Suprapubic skin (tissue), 4 donors: Measurements from ENCODE around the gene SEPTIN7. TPM values are rescaled to one million over a fixed set of nuclear protein-coding genes. Genes with fewer than 3 reads are reported as not detected.

ENCODE experiments used
- DNase-seq, 2 donors: peaks; one replicate each; pipeline ENCODE4 v3.0.0-alpha.2; 2019; ENCODE audit warnings: low spot score in 2 of 2
- H3K27ac ChIP-seq: fragments of 200-600 bp; sonication (generic); one replicate; pipeline ENCODE4 v1.5.1; 2019
- H3K27me3 ChIP-seq: fragments of 200-600 bp; sonication (generic); one replicate; pipeline ENCODE4 v1.5.1; 2019
- H3K36me3 ChIP-seq: fragments of 200-600 bp; sonication (generic); one replicate; pipeline ENCODE4 v1.5.1; 2019
- H3K4me1 ChIP-seq: fragments of 200-600 bp; sonication (generic); one replicate; pipeline ENCODE4 v1.5.1; 2019
- H3K4me3 ChIP-seq: fragments of 200-600 bp; sonication (generic); one replicate; pipeline ENCODE4 v1.5.1; 2019; ENCODE audit warnings: mild to moderate bottlenecking
- H3K9me3 ChIP-seq: fragments of 200-600 bp; sonication (generic); one replicate; pipeline ENCODE4 v1.5.1; 2019
- EP300 ChIP-seq: sonication (generic); formaldehyde crosslinking; IDR thresholded peaks from one replicate; pipeline ENCODE4 v1.6.1; 2017; ENCODE audit warnings: antibody characterized with exemption
- POLR2A ChIP-seq, 2 donors: fragments of 450-650 bp; IDR thresholded peaks; one replicate each; pipeline ENCODE4 v1.6.1; 2017; ENCODE audit warnings: antibody characterized with exemption in 2 of 2, mild to moderate bottlenecking in 2 of 2, moderate library complexity in 2 of 2
- POLR2AphosphoS5 ChIP-seq, 3 donors: sonication (generic); formaldehyde crosslinking; IDR thresholded peaks; one replicate each; pipeline ENCODE4 v1.6.1; 2017; ENCODE audit warnings: antibody characterized with exemption in 3 of 3
- WGBS: methylation state at CpG from one replicate; pipeline ENCODE4 v1.1.5; 2018; 5-methylcytosine and 5-hydroxymethylcytosine counted together
- total RNA-seq, 4 donors: library from RNA; depleted of rRNA; stranded (reverse); fragments of >200 nt; gene quantifications; one replicate each; pipeline ENCODE4 v1.1.0, GENCODE V29; 2016
- TF ChIP-seq, protein P1 (sequence below), 2 donors: fragments of 200-600 bp in 1 of 2; fragments of 450-650 bp in 1 of 2; sonication (generic) in 1 of 2; IDR thresholded peaks; one replicate each; pipeline ENCODE4 v1.5.1; 2016 to 2019; ENCODE audit warnings: antibody characterized with exemption in 2 of 2, mild to moderate bottlenecking in 1 of 2, moderate library complexity in 1 of 2

The SEPTIN7 gene
- total RNA-seq, 4 donors from 2014 or later = 110 to 140 (median 127) TPM

DNA sequence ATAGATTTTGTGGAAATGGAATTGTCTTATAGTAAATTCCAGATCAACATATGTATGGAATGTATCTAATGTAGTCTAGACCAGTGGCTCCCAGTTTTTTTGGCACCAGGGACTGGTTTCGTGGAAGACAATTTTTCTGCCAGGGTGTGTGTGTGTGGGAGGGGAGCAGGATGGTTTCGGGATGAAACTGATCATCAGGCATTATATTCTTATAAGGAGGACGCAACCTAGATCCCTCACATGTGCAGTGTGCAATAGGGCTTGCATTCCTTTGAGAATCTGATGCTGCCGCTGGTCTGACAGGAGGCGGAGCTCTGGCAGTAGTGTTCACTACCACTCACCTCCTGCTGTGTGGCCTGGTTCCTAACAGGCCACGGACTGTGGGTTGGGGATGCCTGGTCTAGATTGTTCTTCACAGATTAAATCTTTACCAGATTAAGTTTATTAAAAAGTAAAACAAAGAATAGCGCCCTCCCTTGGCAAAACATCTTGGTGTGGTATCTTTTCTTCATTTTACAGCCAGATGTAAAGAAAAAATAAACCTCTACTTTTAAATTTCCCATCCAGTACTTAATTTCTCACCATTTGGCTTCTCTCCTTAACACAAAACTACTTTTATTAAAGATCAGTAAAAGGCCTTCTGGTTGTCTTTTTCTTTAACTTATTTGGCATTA lies 48.4 kb downstream of the SEPTIN7 start:
- TF ChIP-seq POLR2AphosphoS5 (IDR thresholded peaks at IDR 0.05) (no peak), POLR2A (IDR thresholded peaks at IDR 0.05) (no peak), EP300 (no peak)
- TF ChIP-seq, protein P1, sequence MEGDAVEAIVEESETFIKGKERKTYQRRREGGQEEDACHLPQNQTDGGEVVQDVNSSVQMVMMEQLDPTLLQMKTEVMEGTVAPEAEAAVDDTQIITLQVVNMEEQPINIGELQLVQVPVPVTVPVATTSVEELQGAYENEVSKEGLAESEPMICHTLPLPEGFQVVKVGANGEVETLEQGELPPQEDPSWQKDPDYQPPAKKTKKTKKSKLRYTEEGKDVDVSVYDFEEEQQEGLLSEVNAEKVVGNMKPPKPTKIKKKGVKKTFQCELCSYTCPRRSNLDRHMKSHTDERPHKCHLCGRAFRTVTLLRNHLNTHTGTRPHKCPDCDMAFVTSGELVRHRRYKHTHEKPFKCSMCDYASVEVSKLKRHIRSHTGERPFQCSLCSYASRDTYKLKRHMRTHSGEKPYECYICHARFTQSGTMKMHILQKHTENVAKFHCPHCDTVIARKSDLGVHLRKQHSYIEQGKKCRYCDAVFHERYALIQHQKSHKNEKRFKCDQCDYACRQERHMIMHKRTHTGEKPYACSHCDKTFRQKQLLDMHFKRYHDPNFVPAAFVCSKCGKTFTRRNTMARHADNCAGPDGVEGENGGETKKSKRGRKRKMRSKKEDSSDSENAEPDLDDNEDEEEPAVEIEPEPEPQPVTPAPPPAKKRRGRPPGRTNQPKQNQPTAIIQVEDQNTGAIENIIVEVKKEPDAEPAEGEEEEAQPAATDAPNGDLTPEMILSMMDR (IDR thresholded peaks at IDR 0.05) = no peak
- Histone ChIP-seq H3K27ac (no peak overlapping the region), H3K36me3 (peaks cover 18% of the 10 kb centered on the region), H3K4me3 (no peak overlapping the region), H3K4me1 (peaks cover 9% of the 10 kb centered on the region), H3K9me3 (no peaks in the 10 kb centered on the region), H3K27me3 (no peaks in the 10 kb centered on the region)
- WGBS = 55% methylated on average over 7 of the region's 7 CpGs
- DNase-seq = no peak

DNA sequence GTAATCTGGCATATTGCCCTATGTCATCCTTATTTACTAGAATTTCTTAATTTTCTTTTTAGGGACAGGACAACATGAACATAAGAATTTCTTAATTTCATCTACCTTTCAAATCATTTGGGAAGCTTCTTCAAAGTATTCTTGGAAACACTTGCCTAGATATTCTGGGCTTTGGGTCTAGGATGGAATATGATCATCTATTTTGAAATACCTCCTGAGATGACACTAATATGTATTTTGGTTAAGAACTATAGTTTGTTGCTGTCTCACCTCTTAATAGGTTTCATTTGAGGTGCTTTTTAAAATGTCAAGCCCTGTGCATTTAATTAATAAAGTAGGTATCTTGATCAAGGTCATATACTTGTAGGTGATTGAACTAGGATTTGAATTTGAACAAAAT lies 49.1 kb downstream of the SEPTIN7 start:
- no peak for DNase-seq
- Histone ChIP-seq H3K4me1 (peaks cover 9% of the 10 kb centered on the region), H3K27me3 (no peaks in the 10 kb centered on the region), H3K9me3 (no peaks in the 10 kb centered on the region), H3K4me3 (no peak overlapping the region), H3K36me3 (peaks cover 12% of the 10 kb centered on the region), H3K27ac (no peak overlapping the region)
- TF ChIP-seq, protein P1 (IDR thresholded peaks at IDR 0.05) = no peak
- TF ChIP-seq EP300 = no peak
- TF ChIP-seq POLR2A (IDR thresholded peaks at IDR 0.05) = no peak
- no peak for TF ChIP-seq POLR2AphosphoS5 (IDR thresholded peaks at IDR 0.05)

Other genes with a start within 250 kb of the SEPTIN7 start
- gene HERPUD2, start 105.9 kb upstream of the SEPTIN7 start, total RNA-seq = 10 to 100 TPM; 35.2 to 59.8 (median 44.3) TPM